ENCODE results near the gene TRIM7. TPM values are rescaled to one million over a fixed set of nuclear protein-coding genes. Genes with fewer than 3 reads are reported as not detected.
"Not testable (repeated sequence)": the region's sequence is repeated elsewhere in the genome, so short reads cannot be mapped to it uniquely, and the experiment has no call there.

Gene TRIM7
- total RNA-seq, 3 donors from 2014 or later, result 0.18 to 2.1 (median 0.99) TPM

DNA sequence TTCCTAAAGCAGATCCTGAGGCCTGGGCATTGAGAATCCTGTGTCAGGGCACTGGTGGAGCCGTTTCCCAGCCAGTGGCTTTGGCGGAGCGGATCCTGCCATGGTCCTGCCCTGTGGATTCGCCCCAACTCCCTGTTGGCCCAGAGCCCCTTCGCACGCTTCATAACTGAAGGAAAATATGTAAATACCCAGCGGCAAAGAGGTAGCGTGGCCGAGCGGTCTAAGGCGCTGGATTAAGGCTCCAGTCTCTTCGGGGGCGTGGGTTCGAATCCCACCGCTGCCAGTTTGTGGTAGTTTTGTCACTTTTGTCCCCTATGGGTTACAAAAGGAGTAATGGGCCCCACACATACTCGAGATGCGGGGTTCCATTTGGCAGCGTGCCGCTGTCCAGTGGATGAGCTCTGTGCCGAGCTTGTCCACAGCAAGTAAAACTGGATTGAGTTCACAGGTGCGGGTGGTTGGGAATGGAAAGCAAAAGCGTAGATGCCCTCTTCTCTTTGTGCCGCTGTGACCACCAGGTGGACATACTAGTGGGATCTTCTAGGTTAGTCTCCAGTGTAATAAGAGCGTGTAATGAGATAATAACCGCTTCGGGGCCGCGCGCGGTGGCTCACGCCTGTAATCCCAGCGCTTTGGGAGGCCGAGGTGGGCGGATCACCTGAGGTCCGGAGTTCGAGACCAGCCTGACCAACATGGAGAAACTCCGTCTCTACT is 17.3 kb downstream of the TRIM7 start:
- Mint-ChIP-seq H3K36me3 (ENCODE audit: insufficient read depth) (no peaks in the 10 kb centered on the region), H3K4me1 (ENCODE audit: low read depth) (peaks cover 40% of the 10 kb centered on the region), H3K27me3 (ENCODE audit: low read depth) (peaks cover 4% of the 10 kb centered on the region), H3K9me3 (no peaks in the 10 kb centered on the region), H3K4me3 (peak overlapping the region; percentile 93)
- no peak for ATAC-seq
- peak; percentile 22 for DNase-seq

GRCh38 chr5:181186986-181187499 is 18.0 kb downstream of the TRIM7 start:
- no peak for ATAC-seq
- no peaks in the 10 kb centered on the region for H3K36me3 Mint-ChIP-seq (ENCODE audit: insufficient read depth)
- peaks cover 42% of the 10 kb centered on the region for H3K4me1 Mint-ChIP-seq (ENCODE audit: low read depth)
- peaks cover 4% of the 10 kb centered on the region for H3K27me3 Mint-ChIP-seq (ENCODE audit: low read depth)
- DNase-seq, result no peak
- no peaks in the 10 kb centered on the region for H3K9me3 Mint-ChIP-seq
- peak overlapping the region; percentile 29 for H3K4me3 Mint-ChIP-seq

DNA sequence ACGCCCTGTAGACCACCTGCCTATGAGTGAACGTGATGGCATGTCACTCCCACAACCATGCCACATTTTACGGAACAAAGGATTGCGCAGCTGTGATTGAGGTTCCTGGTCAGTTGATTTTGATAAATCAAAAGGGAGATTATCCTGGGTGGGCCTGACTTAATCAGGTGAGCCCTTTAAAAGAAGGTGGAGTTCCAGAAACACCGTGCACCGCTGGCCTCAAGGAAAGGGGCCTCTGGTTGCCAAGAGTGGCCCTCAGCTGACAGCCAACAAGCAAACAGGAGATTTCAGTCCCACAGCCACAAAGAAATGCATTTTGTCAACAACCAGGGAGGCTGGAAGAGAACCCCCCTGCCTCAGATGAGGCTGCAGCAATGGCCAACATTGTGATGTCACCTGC is 19.0 kb downstream of the TRIM7 start:
- DNase-seq, result no peak
- no peak for ATAC-seq
- peaks cover 37% of the 10 kb centered on the region for H3K4me1 Mint-ChIP-seq (ENCODE audit: low read depth)
- no peaks in the 10 kb centered on the region for H3K36me3 Mint-ChIP-seq (ENCODE audit: insufficient read depth)
- H3K9me3 Mint-ChIP-seq, result no peaks in the 10 kb centered on the region
- H3K27me3 Mint-ChIP-seq (ENCODE audit: low read depth), result peaks cover 2% of the 10 kb centered on the region
- peak overlapping the region; percentile 16 for H3K4me3 Mint-ChIP-seq

DNA sequence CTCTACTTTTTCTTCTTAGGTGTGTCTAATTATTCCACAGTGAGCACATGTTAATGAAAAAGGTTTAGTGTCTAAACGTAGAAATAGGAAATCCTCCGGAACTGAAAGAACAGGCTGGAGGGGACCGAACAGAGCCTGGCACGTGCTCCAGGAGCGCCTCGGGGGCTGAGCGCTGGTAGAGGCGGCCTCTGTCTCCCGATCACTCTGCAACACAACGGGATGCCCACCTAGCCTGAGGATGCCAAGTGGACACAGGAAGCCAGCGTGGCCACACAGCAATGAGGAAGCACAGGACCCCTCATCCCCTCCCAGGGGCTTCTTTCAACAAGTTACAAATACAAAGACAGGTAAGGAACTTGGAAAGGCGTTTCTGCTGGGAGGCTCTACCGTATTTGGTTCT is 19.4 kb downstream of the TRIM7 start:
- peaks cover 37% of the 10 kb centered on the region for H3K4me1 Mint-ChIP-seq (ENCODE audit: low read depth)
- no peaks in the 10 kb centered on the region for H3K9me3 Mint-ChIP-seq
- DNase-seq (no peak), ATAC-seq (no peak)
- H3K36me3 Mint-ChIP-seq (ENCODE audit: insufficient read depth), result no peaks in the 10 kb centered on the region
- peaks cover 2% of the 10 kb centered on the region for H3K27me3 Mint-ChIP-seq (ENCODE audit: low read depth)
- H3K4me3 Mint-ChIP-seq, result no peak overlapping the region

- peaks cover 37% of the 10 kb centered on the region for H3K4me1 Mint-ChIP-seq (ENCODE audit: low read depth)
- no peaks in the 10 kb centered on the region for H3K9me3 Mint-ChIP-seq
- H3K27me3 Mint-ChIP-seq (ENCODE audit: low read depth), result peaks cover 2% of the 10 kb centered on the region
These were observed 20.2 kb downstream of the TRIM7 start for GRCh38 chr5:181184845-181185216.

DNA sequence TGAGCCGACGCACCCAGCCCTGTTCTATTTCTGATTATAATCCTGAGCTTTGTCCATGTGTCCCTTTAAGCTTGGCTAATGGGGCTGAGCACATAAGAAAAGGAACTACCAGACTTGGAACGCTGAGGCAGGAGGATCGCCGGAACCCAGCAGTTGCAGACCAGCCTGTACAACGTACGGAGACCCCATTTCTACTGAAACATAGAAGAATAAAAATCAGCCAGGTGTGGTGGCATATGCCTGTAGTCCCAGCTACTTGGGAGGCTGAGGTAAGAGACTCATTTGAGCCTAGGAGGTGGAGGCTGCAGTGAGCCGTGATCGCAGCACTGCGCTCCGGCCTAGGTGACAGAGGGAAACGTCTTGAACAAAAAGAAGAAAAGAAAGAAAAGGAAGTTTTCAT is 22.3 kb downstream of the TRIM7 start:
- Mint-ChIP-seq H3K4me1 (ENCODE audit: low read depth) (peaks cover 31% of the 10 kb centered on the region), H3K9me3 (no peaks in the 10 kb centered on the region), H3K36me3 (ENCODE audit: insufficient read depth) (no peaks in the 10 kb centered on the region), H3K4me3 (peak overlapping the region; percentile 73), H3K27me3 (ENCODE audit: low read depth) (no peaks in the 10 kb centered on the region)
- DNase-seq, result no peak
- ATAC-seq, result no peak

More at GRCh38 chr5:181184845-181185216, 20.2 kb downstream of the TRIM7 start:
- DNase-seq (no peak), ATAC-seq (no peak)
- Mint-ChIP-seq H3K4me3 (peak overlapping the region; percentile 89), H3K36me3 (ENCODE audit: insufficient read depth) (no peaks in the 10 kb centered on the region)

- peaks cover 31% of the 10 kb centered on the region for H3K4me1 Mint-ChIP-seq (ENCODE audit: low read depth)
- ATAC-seq (peak; percentile 66 to 67), DNase-seq (peak; percentile 57)
- no peaks in the 10 kb centered on the region for H3K36me3 Mint-ChIP-seq (ENCODE audit: insufficient read depth)
- no peaks in the 10 kb centered on the region for H3K9me3 Mint-ChIP-seq
- peak overlapping the region; percentile 73 for H3K4me3 Mint-ChIP-seq
- peaks cover under 1% of the 10 kb centered on the region for H3K27me3 Mint-ChIP-seq (ENCODE audit: low read depth)
These were observed 23.1 kb downstream of the TRIM7 start for GRCh38 chr5:181181650-181182565.

GRCh38 chr5:181177559-181177958 is 27.4 kb downstream of the TRIM7 start:
- ATAC-seq; H3K9me3 Mint-ChIP-seq; DNase-seq; H3K4me3 Mint-ChIP-seq; H3K36me3 Mint-ChIP-seq (ENCODE audit: insufficient read depth): not testable (repeated sequence)
- Mint-ChIP-seq H3K4me1 (ENCODE audit: low read depth) (peaks cover 18% of the 10 kb centered on the region), H3K27me3 (ENCODE audit: low read depth) (peaks cover 24% of the 10 kb centered on the region)

GRCh38 chr5:181176254-181176952 is 28.6 kb downstream of the TRIM7 start:
- Mint-ChIP-seq H3K4me3 (no peak overlapping the region), H3K27me3 (ENCODE audit: low read depth) (peaks cover 30% of the 10 kb centered on the region), H3K4me1 (ENCODE audit: low read depth) (peaks cover 17% of the 10 kb centered on the region), H3K9me3 (no peaks in the 10 kb centered on the region), H3K36me3 (ENCODE audit: insufficient read depth) (no peaks in the 10 kb centered on the region)
- DNase-seq (no peak), ATAC-seq (no peak)

GRCh38 chr5:181173420-181174342 is 31.3 kb downstream of the TRIM7 start:
- Mint-ChIP-seq H3K27me3 (ENCODE audit: low read depth) (peaks cover 57% of the 10 kb centered on the region), H3K4me3 (peak overlapping the region; percentile 77), H3K4me1 (ENCODE audit: low read depth) (peaks cover 34% of the 10 kb centered on the region), H3K36me3 (ENCODE audit: insufficient read depth) (no peaks in the 10 kb centered on the region), H3K9me3 (no peaks in the 10 kb centered on the region)
- ATAC-seq (peak; percentile 77 to 80), DNase-seq (peak; percentile 41)

DNA sequence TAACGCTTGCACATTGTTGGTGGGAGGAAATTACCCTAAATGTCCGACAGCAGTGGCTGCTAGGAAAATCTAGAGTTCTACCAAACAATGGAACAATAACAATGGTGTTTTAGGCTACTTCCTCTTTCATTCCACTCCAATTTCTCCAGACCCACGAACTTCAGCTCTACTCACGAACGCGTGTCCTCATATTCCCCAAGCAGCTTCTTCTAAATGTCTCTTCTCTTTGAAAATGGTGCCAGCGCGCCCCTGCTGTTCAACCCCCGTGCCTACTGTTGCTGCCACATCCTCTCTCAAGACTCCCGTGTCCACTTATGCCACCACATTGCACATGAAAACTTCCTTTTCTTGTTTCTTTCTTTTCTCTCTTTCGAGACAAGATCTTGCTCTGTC is 32.0 kb downstream of the TRIM7 start:
- Mint-ChIP-seq H3K9me3 (no peaks in the 10 kb centered on the region), H3K4me1 (ENCODE audit: low read depth) (peaks cover 35% of the 10 kb centered on the region), H3K4me3 (peak overlapping the region; percentile 77), H3K36me3 (ENCODE audit: insufficient read depth) (no peaks in the 10 kb centered on the region), H3K27me3 (ENCODE audit: low read depth) (peaks cover 63% of the 10 kb centered on the region)
- DNase-seq (peak; percentile 79), ATAC-seq (peak; percentile 2 to 46)

DNA sequence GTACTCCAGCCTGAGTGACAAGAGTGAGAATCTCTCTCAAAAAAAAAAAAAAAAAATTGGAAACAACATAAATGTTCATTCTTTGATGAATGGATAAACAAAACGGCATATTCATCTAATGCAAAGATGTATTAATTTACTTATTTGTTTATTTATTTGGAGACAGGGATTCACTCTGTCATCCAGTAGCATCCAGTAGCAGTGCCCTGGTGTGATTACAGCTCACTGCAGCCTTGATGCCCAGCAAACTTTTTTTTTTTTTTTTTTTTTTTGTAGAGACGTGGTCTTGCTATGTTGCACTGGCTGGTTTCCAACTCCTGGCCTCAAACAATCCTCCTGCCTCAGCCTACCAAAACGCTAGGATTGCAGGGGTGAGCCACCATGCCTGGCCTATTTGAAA is 33.2 kb downstream of the TRIM7 start:
- Mint-ChIP-seq H3K9me3 (no peaks in the 10 kb centered on the region), H3K36me3 (ENCODE audit: insufficient read depth) (no peaks in the 10 kb centered on the region), H3K4me1 (ENCODE audit: low read depth) (peaks cover 43% of the 10 kb centered on the region), H3K27me3 (ENCODE audit: low read depth) (peaks cover 74% of the 10 kb centered on the region), H3K4me3 (no peak overlapping the region)
- ATAC-seq (no peak), DNase-seq (no peak)

DNA sequence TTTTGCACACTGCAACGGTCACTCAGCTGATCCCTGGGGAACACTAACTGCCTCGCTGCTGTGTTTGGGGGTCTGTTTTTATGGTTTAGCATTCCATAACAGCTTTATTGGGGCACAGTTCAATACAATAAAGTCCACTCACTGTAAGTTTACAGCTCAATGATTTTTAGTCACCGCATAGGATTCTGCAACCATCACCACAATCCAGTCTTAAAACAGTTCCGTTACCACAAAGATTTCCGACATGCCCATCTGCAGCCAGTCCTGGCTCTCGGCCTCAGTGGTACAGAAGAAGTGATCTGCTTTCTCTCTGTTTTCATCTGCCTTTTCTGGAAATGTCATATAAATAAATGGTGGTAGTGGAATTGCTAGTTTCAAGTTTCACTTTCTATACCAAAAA is 34.0 kb downstream of the TRIM7 start:
- Mint-ChIP-seq H3K9me3 (no peaks in the 10 kb centered on the region), H3K4me3 (no peak overlapping the region), H3K4me1 (ENCODE audit: low read depth) (peaks cover 47% of the 10 kb centered on the region), H3K27me3 (ENCODE audit: low read depth) (peaks cover 81% of the 10 kb centered on the region), H3K36me3 (ENCODE audit: insufficient read depth) (no peaks in the 10 kb centered on the region)
- DNase-seq (no peak), ATAC-seq (no peak)
